Mucosa of gallbladder (tissue), 1 donor: Measurements from ENCODE around the gene RAD51B. TPM values are rescaled to one million over a fixed set of nuclear protein-coding genes. Genes with fewer than 3 reads are reported as not detected.

Source experiments
- DNase-seq: peaks from one replicate; pipeline ENCODE4 v3.0.0-alpha.2; 2020; ENCODE audit warnings: low spot score
- total RNA-seq: library from RNA; stranded (reverse); gene quantifications from one replicate; pipeline ENCODE4 v1.2.1, GENCODE V29; 2021
- donor health status: DM: no; HTN: no; CAD: no.

RAD51B gene
- total RNA-seq, 1 donor from 2014 or later: 18.5 TPM

DNA sequence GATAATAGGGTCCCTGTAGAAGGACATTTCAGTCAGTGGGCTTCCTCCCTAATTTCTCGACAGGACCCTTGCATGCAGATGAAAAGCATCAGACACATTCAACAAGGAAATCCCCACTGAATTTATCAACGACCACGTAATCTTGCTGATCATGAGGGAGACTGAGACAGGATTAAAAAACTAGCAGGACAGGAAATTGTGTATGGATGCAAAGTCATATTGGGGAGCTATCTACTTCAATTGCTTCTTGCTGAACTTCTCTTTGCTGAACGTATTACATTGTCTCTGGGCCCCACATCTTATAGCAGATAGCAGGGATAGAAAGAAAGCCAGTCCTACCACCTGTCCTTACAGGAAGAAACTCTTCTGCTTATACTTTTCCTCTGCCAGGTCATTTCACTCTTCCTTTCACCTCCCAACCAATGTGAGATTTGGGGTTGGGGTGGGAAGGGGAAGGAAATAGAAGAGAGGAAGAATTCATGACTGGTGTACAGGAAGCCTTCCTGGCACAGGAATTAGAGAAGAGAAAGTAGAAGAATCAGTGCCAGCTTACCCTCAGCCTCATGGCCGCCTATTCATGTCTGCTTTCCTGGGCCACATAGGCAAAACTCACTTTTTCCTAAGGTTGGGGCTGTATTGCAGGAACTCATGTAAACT is 640.0 kb downstream of the RAD51B start:
- DNase-seq: no peak

- DNase-seq: no peak
Measured at GRCh38 chr14:68460541-68460940, 641.0 kb downstream of the RAD51B start.

GRCh38 chr14:68461086-68461485 is 641.5 kb downstream of the RAD51B start:
- DNase-seq: no peak

- no peak for DNase-seq
Measured at GRCh38 chr14:68462683-68463082, 643.1 kb downstream of the RAD51B start.

DNA sequence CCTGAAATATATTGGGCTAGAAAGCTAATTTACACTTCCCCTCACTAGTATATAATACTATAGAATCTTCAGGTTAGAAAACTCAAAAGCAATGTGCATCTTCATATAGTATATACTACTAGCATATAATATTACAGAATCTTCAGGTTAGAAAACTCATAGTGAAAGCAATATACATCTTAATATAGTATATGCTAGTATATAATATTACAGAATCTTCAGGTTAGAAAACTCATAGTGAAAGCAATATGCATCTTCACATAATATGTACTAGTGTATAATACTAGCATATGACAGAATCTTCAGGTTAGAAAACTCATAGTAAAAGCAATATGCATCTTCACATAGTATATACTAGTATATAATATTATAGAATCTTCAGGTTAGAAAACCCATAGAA is 643.7 kb downstream of the RAD51B start:
- DNase-seq: no peak

GRCh38 chr14:68463705-68464374 is 644.3 kb downstream of the RAD51B start:
- no peak for DNase-seq

DNA sequence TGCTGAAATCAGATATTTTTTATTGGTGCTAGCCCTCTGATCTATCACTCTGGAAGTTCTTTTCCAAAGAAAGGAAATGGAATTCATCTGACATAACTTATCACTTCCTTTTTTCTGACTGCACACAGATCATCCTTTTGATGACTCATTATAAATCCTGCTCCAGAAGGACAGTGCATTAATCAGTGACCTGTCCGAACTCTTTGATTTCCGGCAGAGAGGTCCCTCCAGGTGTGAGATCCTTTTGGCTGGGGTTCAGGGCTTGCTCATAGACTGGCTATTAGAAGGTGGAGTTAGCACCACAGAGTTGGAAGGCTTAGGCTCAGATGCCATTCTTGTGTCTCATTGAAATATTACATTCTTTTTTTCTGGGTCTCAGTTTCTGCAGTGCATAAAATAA is 645.1 kb downstream of the RAD51B start:
- DNase-seq: no peak

DNA sequence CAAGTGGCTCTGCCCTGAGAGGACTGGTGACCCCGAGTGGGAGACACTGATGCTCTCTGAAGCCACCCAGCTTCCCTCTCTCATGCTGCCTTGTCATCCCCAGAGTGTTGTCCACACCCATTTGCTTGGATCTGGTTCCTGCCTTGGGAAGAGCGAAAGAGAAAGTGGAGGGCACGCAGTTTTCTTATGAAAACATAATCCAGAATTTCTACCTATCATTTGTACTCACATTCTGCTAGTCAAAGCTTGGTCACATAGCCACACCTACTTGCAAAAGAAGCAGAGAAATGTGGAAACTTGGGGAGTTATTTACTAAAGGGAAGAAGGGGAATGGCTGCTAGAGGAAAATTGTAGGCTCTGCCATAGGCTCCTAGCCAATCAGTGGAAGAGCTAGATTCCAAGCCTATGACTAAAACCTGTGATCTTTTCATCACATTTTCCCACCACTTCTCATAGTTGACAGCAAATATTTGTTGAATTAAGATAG is 647.0 kb downstream of the RAD51B start:
- no peak for DNase-seq

DNA sequence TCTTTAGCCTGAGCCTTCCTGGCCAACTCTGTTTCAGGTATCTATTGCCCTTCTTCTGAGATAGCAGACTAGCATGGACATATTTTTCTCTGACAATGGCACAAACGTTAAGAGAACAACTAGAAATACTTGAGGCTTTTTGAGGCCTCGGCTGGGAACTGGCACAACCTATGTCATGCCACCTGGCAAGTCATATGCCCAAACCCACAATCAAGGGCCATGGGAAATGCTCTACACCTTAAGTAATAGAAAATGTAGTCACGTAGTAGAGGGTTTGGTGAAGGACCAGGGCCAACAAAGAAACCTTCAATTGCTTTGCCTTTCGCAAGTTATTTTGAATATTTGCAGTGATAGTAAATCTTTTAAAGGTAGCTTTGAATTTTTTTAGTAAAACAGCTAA is 647.8 kb downstream of the RAD51B start:
- DNase-seq: no peak

GRCh38 chr14:68468437-68469207 is 649.0 kb downstream of the RAD51B start:
- no peak for DNase-seq

DNA sequence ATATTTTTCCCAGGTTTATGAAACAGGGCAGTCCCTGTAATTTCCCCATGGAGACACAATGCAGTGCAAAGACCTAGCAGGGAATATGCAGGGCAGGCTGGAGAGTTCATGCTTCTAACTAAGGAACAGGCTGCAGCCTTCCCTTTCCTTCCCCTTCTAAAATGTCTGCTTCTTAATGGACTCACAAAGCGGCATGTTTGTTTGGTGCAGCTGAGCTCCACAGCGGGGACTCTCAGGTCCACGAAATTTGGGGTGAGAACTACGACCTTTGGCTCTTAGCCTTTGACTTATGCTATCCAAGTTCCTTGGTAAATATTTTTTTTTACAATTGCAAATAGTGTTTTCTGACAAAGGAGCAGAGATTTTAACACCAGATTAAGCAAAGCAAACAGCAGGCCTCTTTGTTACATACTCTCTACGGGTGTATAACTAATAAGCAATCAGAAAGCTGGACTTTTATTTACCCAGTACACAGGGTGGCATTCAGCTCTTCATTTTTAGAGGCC is 649.7 kb downstream of the RAD51B start:
- DNase-seq: no peak

- DNase-seq: no peak
Measured at GRCh38 chr14:68470361-68470760, 650.8 kb downstream of the RAD51B start.

- DNase-seq: no peak
Measured at GRCh38 chr14:68471029-68471963, 651.7 kb downstream of the RAD51B start.

DNA sequence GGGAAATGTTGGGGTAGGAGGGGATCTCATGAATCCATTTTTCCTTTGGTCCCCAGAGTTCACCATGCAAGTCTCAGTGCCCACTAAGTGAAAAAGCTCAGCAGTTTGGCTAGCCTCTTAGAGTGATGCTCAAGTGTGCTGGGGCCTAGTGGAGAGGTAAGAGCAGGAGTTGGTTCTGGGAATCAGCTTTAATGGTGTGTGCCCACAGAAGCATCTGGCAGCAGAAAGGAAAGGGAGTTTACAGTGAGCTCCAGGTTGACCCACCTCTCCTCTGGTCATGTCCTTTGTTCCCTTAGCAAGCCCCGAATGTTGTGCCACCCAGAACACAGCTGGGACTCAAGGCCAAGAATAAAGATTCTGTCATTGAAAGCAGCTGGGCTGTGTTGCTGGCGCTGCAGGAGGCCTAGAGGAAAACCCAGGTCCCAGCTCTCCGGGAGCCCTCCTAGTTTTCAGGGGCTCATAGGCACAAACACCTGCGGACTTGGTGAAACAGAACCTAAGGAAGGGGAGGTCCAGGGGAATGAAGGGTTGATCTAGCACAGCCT is 652.5 kb downstream of the RAD51B start:
- DNase-seq: no peak

DNA sequence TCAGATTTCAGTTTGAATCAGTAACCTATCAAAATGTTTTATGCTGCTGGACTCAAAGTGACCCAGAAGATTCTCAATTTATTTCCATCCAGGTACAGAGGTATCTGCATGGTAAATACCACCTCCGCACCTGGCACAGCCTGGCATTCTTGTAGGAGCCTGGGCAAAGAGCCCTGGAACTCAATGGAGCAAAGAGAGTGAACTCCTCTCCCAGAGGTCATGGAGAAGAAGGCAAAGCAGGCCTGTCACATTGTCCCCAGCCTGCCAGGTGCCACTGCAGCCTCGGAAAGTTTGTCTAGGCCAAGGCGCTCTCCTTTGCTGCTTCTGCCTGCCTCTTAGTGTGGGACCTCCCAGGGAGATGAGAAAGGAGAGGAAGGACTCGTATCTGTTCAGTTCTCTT is 653.5 kb downstream of the RAD51B start:
- peak; percentile 84 for DNase-seq

- no peak for DNase-seq
Measured at GRCh38 chr14:68473794-68474193, 654.2 kb downstream of the RAD51B start.

DNA sequence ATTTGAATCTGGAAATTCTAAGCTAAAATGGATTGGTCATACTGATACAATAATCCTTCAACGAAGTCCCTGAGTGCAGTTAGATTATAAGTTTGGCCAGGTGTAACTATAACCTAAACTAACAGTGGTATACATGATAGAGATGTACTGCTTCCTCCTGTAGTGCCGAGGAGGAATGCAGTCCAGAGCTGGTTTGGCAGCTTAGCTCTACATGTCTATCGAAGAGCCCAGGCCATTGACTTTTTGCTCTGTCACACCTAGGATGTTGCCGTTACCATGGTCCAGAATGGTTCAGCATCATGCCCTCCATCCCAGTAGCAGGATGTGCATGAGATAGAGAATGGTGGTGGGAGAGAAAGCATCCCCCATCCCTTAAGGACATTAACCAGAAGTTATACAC is 655.2 kb downstream of the RAD51B start:
- DNase-seq: peak; percentile 34

DNA sequence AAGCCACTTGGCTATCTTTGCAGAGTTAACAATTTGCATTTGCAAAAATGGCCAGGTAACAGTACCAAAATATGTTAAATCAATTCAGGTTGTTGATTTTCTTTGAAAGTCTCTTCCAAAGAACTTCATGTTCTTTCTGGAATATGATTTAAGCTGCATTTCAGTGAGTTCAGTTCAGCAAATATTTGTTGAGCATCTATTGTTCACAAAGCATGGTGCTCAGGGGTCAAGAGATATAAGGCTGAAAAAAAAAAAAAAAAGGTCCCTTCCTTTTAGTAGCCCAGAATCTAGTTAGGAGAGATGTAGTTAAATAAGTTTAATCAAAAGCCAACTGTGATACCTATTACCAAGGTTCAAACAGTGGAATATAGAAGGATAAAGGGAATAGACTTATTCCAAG is 656.2 kb downstream of the RAD51B start:
- no peak for DNase-seq

GRCh38 chr14:68476212-68477109 is 656.9 kb downstream of the RAD51B start:
- DNase-seq: peak; percentile 47

GRCh38 chr14:68477110-68477455 is 657.5 kb downstream of the RAD51B start:
- DNase-seq: no peak
